HG02870 (cell line): ENCODE measurements around the gene MARCKSL1.
"Not testable (repeated sequence)": the region's sequence is repeated elsewhere in the genome, so short reads cannot be mapped to it uniquely, and the experiment has no call there.

Experiments
- ATAC-seq: cut with Tn5 transposase; IDR thresholded peaks from one replicate; pipeline ENCODE4 v1.9.1; 2021; ENCODE audit warnings: mild to moderate bottlenecking, moderate library complexity; ENCODE audit not compliant: unreplicated experiment

MARCKSL1 gene

DNA sequence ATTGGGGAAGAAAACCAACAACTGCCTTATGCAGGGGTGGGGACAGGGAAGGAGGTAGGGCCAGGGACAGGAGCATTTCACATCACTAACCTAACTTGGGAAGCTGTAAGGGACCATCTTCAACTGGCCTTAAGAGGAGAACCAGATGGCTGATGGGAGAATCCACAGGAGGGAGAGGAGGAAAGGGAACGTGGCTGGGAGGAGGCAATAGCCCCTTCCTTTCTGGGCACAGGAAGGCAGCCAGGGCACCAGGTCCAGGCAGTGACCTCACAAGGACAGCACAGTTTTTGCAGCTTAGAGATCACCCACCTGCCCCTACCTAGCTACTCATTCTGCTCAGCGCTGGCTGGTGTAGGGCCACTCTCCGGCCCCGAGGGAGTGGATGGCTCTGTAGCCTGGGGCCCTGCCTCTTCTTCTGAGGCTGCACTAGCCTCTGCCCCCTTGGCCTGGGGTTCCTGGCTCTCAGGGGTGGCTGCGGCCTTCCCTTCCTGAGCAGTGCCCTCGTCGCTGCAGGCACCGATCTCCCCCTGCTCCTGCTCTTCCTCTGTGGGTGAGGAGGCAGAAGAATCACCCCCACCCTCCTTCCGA lies 1.7 kb downstream of the MARCKSL1 start:
- no peak for ATAC-seq

GRCh38 chr1:32333251-32333963 lies 2.6 kb downstream of the MARCKSL1 start:
- no peak for ATAC-seq

DNA sequence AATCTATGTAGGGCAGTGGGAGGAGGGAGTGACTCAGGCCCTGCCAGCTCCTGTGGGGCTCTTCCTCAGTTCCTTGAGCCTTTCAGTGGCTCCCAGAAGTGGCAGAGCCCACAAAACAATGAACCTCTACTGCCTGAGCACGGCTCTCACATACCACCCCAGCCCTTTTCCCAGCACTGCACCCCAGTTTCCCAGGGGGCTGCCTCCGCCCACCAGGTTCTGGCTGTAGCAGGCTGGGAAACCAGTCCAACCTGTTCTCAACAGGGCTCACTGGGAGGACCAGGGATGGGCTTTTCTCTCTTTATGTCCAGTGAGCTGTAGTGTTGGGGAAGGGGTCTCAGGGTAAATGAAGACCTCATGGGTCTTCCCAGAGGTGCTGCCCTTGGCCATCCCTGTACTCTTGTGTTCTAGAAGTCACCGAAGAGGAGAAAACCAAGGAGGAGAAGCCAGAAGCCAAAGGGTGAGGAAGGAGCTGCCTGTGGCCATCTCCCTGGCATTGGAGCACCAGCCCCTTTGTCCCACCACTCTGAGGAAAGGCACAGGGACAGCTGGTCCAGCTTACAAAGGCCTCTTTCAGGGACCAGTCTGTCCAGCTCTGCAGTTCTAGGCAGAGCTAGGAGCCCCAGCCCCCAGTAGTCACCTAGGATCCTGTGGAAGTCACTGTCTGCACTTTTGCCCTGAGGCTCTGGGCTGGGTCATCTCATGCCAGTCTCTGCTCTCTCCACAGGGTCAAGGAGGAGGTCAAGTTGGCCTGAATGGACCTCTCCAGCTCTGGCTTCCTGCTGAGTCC lies 3.5 kb downstream of the MARCKSL1 start:
- no peak for ATAC-seq

GRCh38 chr1:32331549-32331948 lies 4.5 kb downstream of the MARCKSL1 start:
- ATAC-seq, result no peak

- no peak for ATAC-seq
These were observed 5.4 kb downstream of the MARCKSL1 start for GRCh38 chr1:32330558-32331151.

DNA sequence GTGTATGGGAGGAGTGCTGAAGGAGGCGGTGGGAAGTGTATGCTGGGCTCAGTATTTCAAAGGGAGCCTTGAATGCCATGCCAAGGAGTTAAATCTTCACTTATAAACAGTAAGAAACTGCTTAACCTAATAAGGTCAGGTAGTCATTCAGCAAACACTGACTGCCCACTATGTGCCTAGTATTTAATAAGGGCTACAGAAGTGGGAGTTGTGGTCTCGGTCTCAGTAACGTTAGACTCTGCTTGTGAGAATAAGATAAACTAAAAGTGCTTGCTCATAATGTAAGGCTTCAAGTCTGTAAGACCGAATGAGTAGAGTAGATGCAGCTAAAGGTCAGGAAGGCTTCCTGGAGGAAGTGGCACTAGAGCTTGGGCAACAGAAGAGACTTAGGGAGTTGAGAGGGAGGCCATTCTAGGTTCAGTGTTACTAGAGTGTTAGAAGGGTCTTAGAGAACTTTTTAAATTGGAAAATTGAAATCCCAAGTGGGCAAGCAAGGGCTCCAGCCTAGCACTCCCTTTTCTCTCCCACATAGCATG lies 6.0 kb downstream of the MARCKSL1 start:
- ATAC-seq, result no peak

DNA sequence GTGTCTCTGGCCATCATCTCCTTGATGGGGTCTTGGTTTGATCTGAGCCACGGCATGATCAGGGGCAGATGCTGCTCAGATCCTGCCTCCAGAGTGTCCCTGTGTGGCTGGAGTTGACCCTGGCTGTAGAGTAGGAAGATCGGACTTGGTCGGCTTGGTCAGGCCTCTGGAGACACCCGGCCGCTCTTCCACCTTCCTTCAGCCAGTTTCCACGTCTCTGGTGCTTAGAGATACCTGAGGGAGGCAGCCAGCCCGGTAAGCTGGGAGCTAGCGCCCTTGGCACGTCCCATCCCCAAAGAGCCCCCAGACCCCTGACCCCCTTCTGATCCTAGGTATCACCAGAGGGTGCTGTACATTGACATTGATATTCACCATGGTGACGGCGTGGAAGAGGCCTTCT lies 8.8 kb downstream of the MARCKSL1 start:
- ATAC-seq, result no peak

- ATAC-seq, result no peak
These were observed 14.2 kb downstream of the MARCKSL1 start for GRCh38 chr1:32321712-32322291.

DNA sequence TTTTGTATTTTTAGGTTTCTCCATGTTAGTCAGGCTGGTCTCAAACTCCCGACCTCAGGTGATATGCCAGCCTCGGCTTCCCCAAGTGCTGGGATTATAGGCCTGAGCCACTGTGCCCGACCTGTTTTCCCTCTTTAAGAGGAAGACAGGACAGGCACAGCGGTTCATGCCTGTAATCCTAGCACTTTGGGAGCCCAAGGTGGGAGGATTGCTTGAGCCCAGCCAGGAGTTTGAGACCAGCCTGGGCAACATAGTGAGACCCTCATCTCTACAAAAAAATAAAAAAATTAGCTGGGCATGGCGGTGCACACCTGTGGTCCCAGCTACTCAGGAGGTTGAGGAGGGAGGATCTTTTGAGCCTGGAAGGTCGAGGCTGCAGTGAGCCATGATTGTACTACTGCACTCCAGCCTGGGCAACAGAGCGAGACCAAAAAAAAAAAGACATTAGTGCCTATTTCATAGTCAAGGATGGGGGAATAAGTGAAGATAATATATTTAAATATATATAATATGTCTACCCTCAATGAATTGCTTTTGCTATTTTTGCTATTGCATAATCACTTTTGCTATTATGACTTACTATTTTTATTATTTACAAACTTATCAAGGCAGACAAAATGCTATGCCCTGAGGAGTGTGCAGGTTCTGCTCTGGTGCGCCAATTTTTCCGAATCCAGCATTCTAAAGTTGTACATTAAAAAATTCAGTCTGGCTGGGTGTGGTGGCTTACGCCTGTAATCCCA lies 17.7 kb downstream of the MARCKSL1 start:
- no peak for ATAC-seq

GRCh38 chr1:32316903-32317277 lies 19.1 kb downstream of the MARCKSL1 start:
- ATAC-seq, result no peak

DNA sequence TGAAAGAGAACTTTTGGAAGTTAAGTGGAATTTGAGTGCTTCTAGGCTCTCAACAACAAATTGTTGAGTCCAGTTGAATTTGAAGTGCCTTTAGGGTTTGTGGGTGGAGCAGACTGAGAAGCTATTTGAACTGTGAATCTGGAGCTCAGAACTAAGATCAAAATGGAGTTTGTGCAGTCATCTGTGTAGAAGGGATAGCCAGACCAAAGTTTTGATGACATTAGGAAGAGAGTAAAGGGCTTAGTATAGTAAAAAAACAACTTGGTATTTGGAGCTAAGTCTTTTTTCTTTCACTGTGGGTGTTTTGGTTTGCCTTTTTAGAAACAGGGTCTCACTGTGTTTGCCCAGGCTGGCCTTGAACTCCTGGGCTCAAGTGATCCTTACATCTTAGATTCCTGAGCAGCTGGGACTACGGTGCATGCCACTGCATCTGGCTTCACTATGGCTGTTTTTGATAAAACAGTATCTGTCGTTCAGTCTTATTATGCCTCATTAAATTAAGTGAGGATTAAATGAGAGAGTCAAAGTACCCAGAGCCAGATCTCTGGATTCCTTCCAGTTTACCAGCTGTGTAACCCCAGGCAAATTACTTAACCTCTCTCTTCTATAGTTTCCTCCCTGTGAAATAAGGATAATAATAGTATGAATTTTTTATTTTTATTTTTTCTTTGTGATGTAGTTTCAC lies 24.2 kb downstream of the MARCKSL1 start:
- no peak for ATAC-seq

DNA sequence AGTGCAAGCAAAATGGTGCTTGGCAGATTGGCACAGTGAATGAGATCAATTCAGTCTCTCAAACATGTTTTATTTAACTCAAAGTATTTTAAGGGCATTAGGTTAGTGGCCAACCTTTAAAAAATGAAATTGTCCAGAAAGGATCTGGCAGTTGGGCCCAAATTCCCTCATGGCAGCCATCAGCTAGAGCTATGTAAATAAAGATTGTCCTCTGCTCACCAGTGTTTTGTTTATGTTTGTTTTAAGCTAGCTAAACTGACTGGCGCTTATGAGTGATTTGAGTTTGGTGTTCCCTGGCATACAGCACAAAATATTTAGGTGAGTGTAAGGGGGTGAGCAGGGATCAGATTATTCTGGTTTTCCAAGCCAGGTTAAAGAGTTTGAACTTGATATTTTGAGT lies 26.1 kb downstream of the MARCKSL1 start:
- no peak for ATAC-seq

GRCh38 chr1:32307324-32307723 lies 28.7 kb downstream of the MARCKSL1 start:
- ATAC-seq, result no peak

- ATAC-seq, result no peak
These were observed 30.7 kb downstream of the MARCKSL1 start for GRCh38 chr1:32305310-32305709.

DNA sequence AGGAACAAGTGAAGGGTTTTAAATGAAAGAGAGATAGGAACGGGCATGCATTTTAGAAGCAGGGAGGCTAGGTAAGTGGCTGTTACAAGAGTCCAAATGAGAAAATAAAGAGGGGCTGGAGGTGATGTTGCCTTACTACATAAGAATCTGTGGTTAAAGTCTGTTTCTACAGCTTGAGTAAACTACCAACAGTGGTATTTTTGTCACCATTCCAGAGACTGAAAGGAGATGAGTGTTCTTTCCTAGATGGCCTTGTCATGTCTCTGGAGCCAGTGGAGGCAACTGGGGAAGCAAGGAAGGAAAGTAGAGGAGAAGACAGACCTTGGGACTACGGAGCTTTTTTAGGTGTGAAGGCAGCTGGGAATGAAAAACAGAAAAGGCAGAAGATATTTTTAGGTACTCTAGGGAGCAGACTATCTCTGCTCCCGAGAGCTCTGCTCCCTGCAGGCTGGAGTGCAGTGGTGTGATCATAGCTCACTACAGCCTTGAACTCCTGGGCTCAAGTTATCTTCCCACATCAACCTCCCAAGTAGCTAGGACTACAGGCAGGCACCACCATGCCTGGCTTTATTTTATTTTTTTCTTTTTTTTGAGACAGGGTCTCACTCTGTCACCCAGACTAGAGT lies 31.9 kb downstream of the MARCKSL1 start:
- ATAC-seq, result no peak

DNA sequence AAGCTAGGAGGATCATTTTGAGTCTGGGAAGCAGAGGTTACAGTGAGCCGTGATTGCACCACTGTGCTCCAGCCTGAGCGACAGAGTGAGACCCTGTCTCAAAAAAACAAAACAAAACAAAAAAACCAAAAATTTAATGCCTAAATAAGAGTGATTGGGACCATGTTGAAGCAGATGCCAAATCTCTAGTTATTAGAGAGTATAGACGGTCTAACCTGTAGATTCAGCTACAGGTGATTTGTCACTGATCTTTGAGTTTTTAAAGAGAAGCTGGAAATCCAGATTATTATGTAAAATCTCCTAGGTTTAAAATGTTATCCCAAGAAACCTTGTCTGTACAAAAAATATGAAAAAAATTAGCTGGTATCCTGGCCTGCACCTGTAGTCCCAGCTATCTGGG lies 32.7 kb downstream of the MARCKSL1 start:
- no peak for ATAC-seq

GRCh38 chr1:32299327-32299726 lies 36.7 kb downstream of the MARCKSL1 start:
- ATAC-seq, result no peak

GRCh38 chr1:32298211-32298610 lies 37.8 kb downstream of the MARCKSL1 start:
- not testable (repeated sequence) for ATAC-seq
